ENCODE measurements around the gene C1orf105.

Gene C1orf105

GRCh38 chr1:172384656-172385055 lies 35.8 kb upstream of the C1orf105 start:
- H2BK5ac ChIP-seq (ENCODE audit: low read depth, low read length, poor library complexity, severe bottlenecking): no peak overlapping the region
- no peaks in the 10 kb centered on the region for H3K9me3 ChIP-seq (ENCODE audit: control insufficient read depth, low read length)
- H3K27ac ChIP-seq (ENCODE audit: low read length, poor library complexity, severe bottlenecking): peak overlapping the region; percentile 89
- H2BK120ac ChIP-seq (ENCODE audit: low read depth, low read length): no peak overlapping the region
- no peak overlapping the region for H4K8ac ChIP-seq (ENCODE audit: low read length)
- H3K4me3 ChIP-seq (ENCODE audit: insufficient read depth in 1 of 2, low read depth in 1 of 2, low read length in 2 of 2): no peak overlapping the region
- no peak overlapping the region for H3K23ac ChIP-seq (ENCODE audit: low read length in 2 of 2)
- no peak overlapping the region for H4K91ac ChIP-seq (ENCODE audit: low read length)
- H3K4me1 ChIP-seq (ENCODE audit: control insufficient read depth, insufficient read depth, low read depth, low read length): peaks cover 2% of the 10 kb centered on the region
- no peaks in the 10 kb centered on the region for H3K27me3 ChIP-seq (ENCODE audit: control insufficient read depth in 1 of 2, insufficient read depth in 1 of 2, low read length in 2 of 2)
- H3K14ac ChIP-seq (ENCODE audit: low read length in 2 of 2): no peak overlapping the region
- no peak overlapping the region for H3K9ac ChIP-seq (ENCODE audit: low read length)
- H2BK15ac ChIP-seq (ENCODE audit: low read depth, poor library complexity, severe bottlenecking): no peak overlapping the region
- H2AFZ ChIP-seq (ENCODE audit: low read depth, low read length): no peak overlapping the region
- no peak overlapping the region for H2BK12ac ChIP-seq (ENCODE audit: low read length in 2 of 2)
- WGBS: 100% methylated on average over 1 of the region's 1 CpG
- DNase-seq: no peak
- peaks cover 0 to 3% of the 10 kb centered on the region in 2 experiments for H3K36me3 ChIP-seq (ENCODE audit: control insufficient read depth in 1 of 2, insufficient read depth in 2 of 2, low read depth in 1 of 2, low read length in 2 of 2)
- no peak overlapping the region for H2AK5ac ChIP-seq (ENCODE audit: low read length, severe bottlenecking)
- H3K79me1 ChIP-seq (replicated peaks; ENCODE audit: low read length, poor library complexity, severe bottlenecking): peaks cover 5% of the 10 kb centered on the region
- H3K18ac ChIP-seq (ENCODE audit: low read depth in 1 of 2, low read length in 2 of 2): peak overlapping the region in 1 of 2 experiments; percentile 16
- no peak overlapping the region for H3K4me2 ChIP-seq (ENCODE audit: low read length, poor library complexity, severe bottlenecking)
- H3K4ac ChIP-seq (ENCODE audit: low read depth in 1 of 2, low read length in 2 of 2): peak overlapping the region; percentile 57 to 67

GRCh38 chr1:172386046-172386445 lies 34.4 kb upstream of the C1orf105 start:
- no peak overlapping the region for H4K8ac ChIP-seq (ENCODE audit: low read length)
- no peak overlapping the region for H2AFZ ChIP-seq (ENCODE audit: low read depth, low read length)
- H3K4me3 ChIP-seq (ENCODE audit: insufficient read depth in 1 of 2, low read depth in 1 of 2, low read length in 2 of 2): no peak overlapping the region
- DNase-seq: no peak
- H3K4ac ChIP-seq (ENCODE audit: low read depth in 1 of 2, low read length in 2 of 2): no peak overlapping the region
- no peak overlapping the region for H3K27ac ChIP-seq (ENCODE audit: low read length, poor library complexity, severe bottlenecking)
- H2BK5ac ChIP-seq (ENCODE audit: low read depth, low read length, poor library complexity, severe bottlenecking): no peak overlapping the region
- H3K9ac ChIP-seq (ENCODE audit: low read length): no peak overlapping the region
- no peak overlapping the region for H4K91ac ChIP-seq (ENCODE audit: low read length)
- no peaks in the 10 kb centered on the region for H3K9me3 ChIP-seq (ENCODE audit: control insufficient read depth, low read length)
- H3K27me3 ChIP-seq (ENCODE audit: control insufficient read depth in 1 of 2, insufficient read depth in 1 of 2, low read length in 2 of 2): no peaks in the 10 kb centered on the region
- no peak overlapping the region for H2BK120ac ChIP-seq (ENCODE audit: low read depth, low read length)
- H3K36me3 ChIP-seq (ENCODE audit: control insufficient read depth in 1 of 2, insufficient read depth in 2 of 2, low read depth in 1 of 2, low read length in 2 of 2): peaks cover 0 to 3% of the 10 kb centered on the region in 2 experiments
- peaks cover 5% of the 10 kb centered on the region for H3K4me1 ChIP-seq (ENCODE audit: control insufficient read depth, insufficient read depth, low read depth, low read length)
- no peak overlapping the region for H2AK5ac ChIP-seq (ENCODE audit: low read length, severe bottlenecking)
- H3K23ac ChIP-seq (ENCODE audit: low read length in 2 of 2): no peak overlapping the region
- no peak overlapping the region for H3K14ac ChIP-seq (ENCODE audit: low read length in 2 of 2)
- no peak overlapping the region for H2BK12ac ChIP-seq (ENCODE audit: low read length in 2 of 2)
- no peak overlapping the region for H3K18ac ChIP-seq (ENCODE audit: low read depth in 1 of 2, low read length in 2 of 2)
- no peak overlapping the region for H2BK15ac ChIP-seq (ENCODE audit: low read depth, poor library complexity, severe bottlenecking)
- no CpG with 5 or more reads among the region's 2 CpGs for WGBS
- H3K79me1 ChIP-seq (replicated peaks; ENCODE audit: low read length, poor library complexity, severe bottlenecking): peaks cover 5% of the 10 kb centered on the region
- H3K4me2 ChIP-seq (ENCODE audit: low read length, poor library complexity, severe bottlenecking): no peak overlapping the region

- Histone ChIP-seq H3K27ac (ENCODE audit: low read length, poor library complexity, severe bottlenecking) (no peak overlapping the region), H2BK5ac (ENCODE audit: low read depth, low read length, poor library complexity, severe bottlenecking) (no peak overlapping the region), H3K4me1 (ENCODE audit: control insufficient read depth, insufficient read depth, low read depth, low read length) (peaks cover 3% of the 10 kb centered on the region), H3K27me3 (ENCODE audit: control insufficient read depth in 1 of 2, insufficient read depth in 1 of 2, low read length in 2 of 2) (no peaks in the 10 kb centered on the region), H3K9me3 (ENCODE audit: control insufficient read depth, low read length) (no peaks in the 10 kb centered on the region), H2BK15ac (ENCODE audit: low read depth, poor library complexity, severe bottlenecking) (peak overlapping the region; percentile 36), H3K14ac (ENCODE audit: low read length in 2 of 2) (no peak overlapping the region), H4K8ac (ENCODE audit: low read length) (no peak overlapping the region), H2AFZ (ENCODE audit: low read depth, low read length) (no peak overlapping the region), H2AK5ac (ENCODE audit: low read length, severe bottlenecking) (no peak overlapping the region), H3K9ac (ENCODE audit: low read length) (no peak overlapping the region), H3K79me1 (replicated peaks; ENCODE audit: low read length, poor library complexity, severe bottlenecking) (peaks cover 2% of the 10 kb centered on the region), H4K91ac (ENCODE audit: low read length) (no peak overlapping the region), H3K4me3 (ENCODE audit: insufficient read depth in 1 of 2, low read depth in 1 of 2, low read length in 2 of 2) (no peak overlapping the region), H2BK120ac (ENCODE audit: low read depth, low read length) (no peak overlapping the region), H3K4ac (ENCODE audit: low read depth in 1 of 2, low read length in 2 of 2) (no peak overlapping the region), H2BK12ac (ENCODE audit: low read length in 2 of 2) (peak overlapping the region in 1 of 2 experiments; percentile 29), H3K4me2 (ENCODE audit: low read length, poor library complexity, severe bottlenecking) (no peak overlapping the region), H3K36me3 (ENCODE audit: control insufficient read depth in 1 of 2, insufficient read depth in 2 of 2, low read depth in 1 of 2, low read length in 2 of 2) (peaks cover 0 to 3% of the 10 kb centered on the region in 2 experiments), H3K18ac (ENCODE audit: low read depth in 1 of 2, low read length in 2 of 2) (no peak overlapping the region), H3K23ac (ENCODE audit: low read length in 2 of 2) (no peak overlapping the region)
- over 99% methylated on average over 7 of the region's 8 CpGs for WGBS
- DNase-seq: no peak
Observed at GRCh38 chr1:172388490-172388889, 32.0 kb upstream of the C1orf105 start.

- H3K4ac ChIP-seq (ENCODE audit: low read depth in 1 of 2, low read length in 2 of 2): no peak overlapping the region
- peak overlapping the region; percentile 80 for H3K9ac ChIP-seq (ENCODE audit: low read length)
- peak overlapping the region in 1 of 2 experiments; percentile 84 for H2BK12ac ChIP-seq (ENCODE audit: low read length in 2 of 2)
- H2BK15ac ChIP-seq (ENCODE audit: low read depth, poor library complexity, severe bottlenecking): no peak overlapping the region
- no peak overlapping the region for H4K91ac ChIP-seq (ENCODE audit: low read length)
- no peak for DNase-seq
- H3K27me3 ChIP-seq (ENCODE audit: control insufficient read depth in 1 of 2, insufficient read depth in 1 of 2, low read length in 2 of 2): no peaks in the 10 kb centered on the region
- H3K79me1 ChIP-seq (replicated peaks; ENCODE audit: low read length, poor library complexity, severe bottlenecking): peaks cover 2% of the 10 kb centered on the region
- H2AK5ac ChIP-seq (ENCODE audit: low read length, severe bottlenecking): peak overlapping the region; percentile 60
- H2BK5ac ChIP-seq (ENCODE audit: low read depth, low read length, poor library complexity, severe bottlenecking): no peak overlapping the region
- peak overlapping the region; percentile 47 for H4K8ac ChIP-seq (ENCODE audit: low read length)
- WGBS: 21% methylated on average over 1 of the region's 3 CpGs
- no peak overlapping the region for H3K27ac ChIP-seq (ENCODE audit: low read length, poor library complexity, severe bottlenecking)
- H3K9me3 ChIP-seq (ENCODE audit: control insufficient read depth, low read length): no peaks in the 10 kb centered on the region
- H2BK120ac ChIP-seq (ENCODE audit: low read depth, low read length): peak overlapping the region; percentile 54
- peaks cover 5% of the 10 kb centered on the region for H3K4me1 ChIP-seq (ENCODE audit: control insufficient read depth, insufficient read depth, low read depth, low read length)
- no peak overlapping the region for H3K4me2 ChIP-seq (ENCODE audit: low read length, poor library complexity, severe bottlenecking)
- H3K4me3 ChIP-seq (ENCODE audit: insufficient read depth in 1 of 2, low read depth in 1 of 2, low read length in 2 of 2): peak overlapping the region in 1 of 2 experiments; percentile 58
- no peak overlapping the region for H3K23ac ChIP-seq (ENCODE audit: low read length in 2 of 2)
- no peak overlapping the region for H3K18ac ChIP-seq (ENCODE audit: low read depth in 1 of 2, low read length in 2 of 2)
- no peak overlapping the region for H2AFZ ChIP-seq (ENCODE audit: low read depth, low read length)
- peaks cover 0 to 3% of the 10 kb centered on the region in 2 experiments for H3K36me3 ChIP-seq (ENCODE audit: control insufficient read depth in 1 of 2, insufficient read depth in 2 of 2, low read depth in 1 of 2, low read length in 2 of 2)
- no peak overlapping the region for H3K14ac ChIP-seq (ENCODE audit: low read length in 2 of 2)
Observed at GRCh38 chr1:172390301-172390682, 30.2 kb upstream of the C1orf105 start.

Measured in mesenchymal stem cell (in vitro differentiated cells and primary cell).